Heart left ventricle (tissue), 16 donors: ENCODE measurements around the gene SH3BP4. TPM values are rescaled to one million over a fixed set of nuclear protein-coding genes. Genes with fewer than 3 reads are reported as not detected.

Experiments used
- ATAC-seq, 4 donors: fragments of 200-7000 bp; cut with Tn5 transposase; one replicate each; pipeline ENCODE4 v1.9.1; 2020 to 2022; ENCODE audit warnings: moderate library complexity in 4 of 4, mild to moderate bottlenecking in 3 of 4, moderate number of reproducible peaks in 1 of 4
- DNase-seq, 5 donors: peaks; one replicate each; pipeline ENCODE4 v3.0.0-alpha.2; 2020
- H3K27ac ChIP-seq, 12 donors: fragments of 200-600 bp; sonication (generic) in 4 of 12; one replicate each; pipeline versions ENCODE4 v1.5.0 to v1.8.0; 2016 to 2022; ENCODE audit warnings: mild to moderate bottlenecking in 2 of 12
- H3K27me3 ChIP-seq, 9 donors: fragments of 200-600 bp; sonication (generic) in 2 of 9; one replicate each; pipeline versions ENCODE4 v1.5.1 to v1.8.0; 2016 to 2022; ENCODE audit warnings: mild to moderate bottlenecking in 3 of 9
- H3K36me3 ChIP-seq, 9 donors: fragments of 200-600 bp; sonication (generic) in 2 of 9; one replicate each; pipeline versions ENCODE4 v1.5.0 to v1.8.0; 2018 to 2022; ENCODE audit warnings: mild to moderate bottlenecking in 2 of 9
- H3K4me1 ChIP-seq, 12 donors: fragments of 200-600 bp; sonication (generic) in 4 of 12; one replicate each; pipeline versions ENCODE4 v1.5.0 to v1.8.0; 2016 to 2022; ENCODE audit warnings: mild to moderate bottlenecking in 3 of 12
- H3K4me3 ChIP-seq, 12 donors: fragments of 200-600 bp; sonication (generic) in 4 of 12; one replicate each; pipeline versions ENCODE4 v1.5.0 to v1.8.0; 2017 to 2022; ENCODE audit warnings: mild to moderate bottlenecking in 9 of 12, moderate library complexity in 4 of 12
- H3K9me3 ChIP-seq, 12 donors: fragments of 200-600 bp; sonication (generic) in 4 of 12; one replicate each; pipeline versions ENCODE4 v1.5.0 to v1.8.0; 2016 to 2022; ENCODE audit warnings: mild to moderate bottlenecking in 1 of 12
- POLR2A ChIP-seq, 2 donors: fragments of 450-650 bp; IDR thresholded peaks; one replicate each; pipeline ENCODE4 v1.6.1; 2017; ENCODE audit warnings: antibody characterized with exemption in 2 of 2, mild to moderate bottlenecking in 2 of 2, moderate library complexity in 2 of 2
- WGBS, 4 donors: extraction: QIAGEN DNeasy Blood & Tissue Kit in 2 of 4; methylation state at CpG; one replicate each; pipeline versions ENCODE4 v1.1.5 to v1.1.7; 2013 to 2018; 5-methylcytosine and 5-hydroxymethylcytosine counted together
- intact Hi-C, 10 donors: fragments of 100-400 bp; cut with DNase I; formaldehyde crosslinking; loops; one replicate each; pipeline versions ENCODE4 v1.11.1 to v1.14.2; 2022
- polyA plus RNA-seq, 2 donors: library from polyadenylated mRNA; stranded (reverse); fragments of 200-250 nt; gene quantifications; one replicate each; pipeline ENCODE4 v1.2.3, GENCODE V29; 2013
- total RNA-seq, 9 donors: library from RNA; depleted of rRNA in 2 of 9; stranded (reverse); fragments of >200 nt in 2 of 9; fragmentation: NEBNext Ultra II Directional in 3 of 9; extraction: Animal tissue kit (Norgen Biotek cat#: 25700) in 3 of 9; gene quantifications; one replicate each; pipeline versions ENCODE4 v1.1.0 to v1.2.4, GENCODE V29; 2016 to 2023
- TF ChIP-seq, protein P1 (sequence below), 12 donors: fragments of 200-600 bp; sonication (generic) in 4 of 12; IDR thresholded peaks; one replicate each; pipeline versions ENCODE4 v1.5.0 to v1.8.0; 2018 to 2022; ENCODE audit warnings: antibody characterized with exemption in 12 of 12, mild to moderate bottlenecking in 5 of 12
- donor health status: ischemic (EF 13 %, LVEDD 7.1; RV severe dilation, severe dysfunction).
- donor health status: healthy with polysubstance abuse.
- donor health status: DM: no; HTN: yes; CAD: no.
- donor health status: DM: no; HTN: no; CAD: no.
- donor health status: ischemic (EF 25% LVEDD 6.9; RV normal size, moderate dysfunction).
- donor health status: ischemic (EF 25% LVEDD 5.7; RV mildly dilated, moderate dysfunction).
- donor health status: healthy.
- donor health status: DM: yes; HTN: yes; CAD: no.
- donor health status: ischemic (EF 35%, LVEDD 5.7; RV mildly dilated, moderate dysfunction).
- donor health status: nonischemic (EF 11% LVEDD 7.7; RV severe dilation, severe dysfunction).
- donor health status: DM: yes; HTN: yes; CAD: no.
- donor health status: PGD.
- donor health status: ischemic (EF 29% LVEDD 5.4; RV normal size, mild dysfunction).
- donor health status: nonischemic (EF 23%, LVEDD 6.1; RV moderate dilation, normal function).

The SH3BP4 gene
- total and polyA plus RNA-seq, 11 donors, result 5.4 to 33.5 (median 12.4) TPM

DNA sequence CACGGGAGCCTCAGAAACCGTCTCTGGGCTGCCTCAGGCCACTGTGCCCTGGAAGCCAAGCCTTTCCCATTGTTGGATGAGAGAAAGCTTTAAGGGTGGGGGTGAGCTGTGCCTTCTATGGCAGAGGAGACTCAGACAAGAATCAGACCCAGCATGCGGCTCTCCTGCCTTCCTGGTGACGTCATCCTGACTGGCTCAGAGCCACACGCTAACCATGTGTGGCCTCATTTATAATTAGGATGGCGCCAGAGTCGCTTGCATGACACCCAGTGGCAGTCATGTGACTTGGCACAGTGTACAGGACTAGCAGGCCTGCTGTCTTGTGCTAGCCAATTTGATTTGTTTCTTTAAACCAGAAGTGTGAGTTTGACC, 99.1 kb downstream of the SH3BP4 start:
- TF ChIP-seq, protein P1, sequence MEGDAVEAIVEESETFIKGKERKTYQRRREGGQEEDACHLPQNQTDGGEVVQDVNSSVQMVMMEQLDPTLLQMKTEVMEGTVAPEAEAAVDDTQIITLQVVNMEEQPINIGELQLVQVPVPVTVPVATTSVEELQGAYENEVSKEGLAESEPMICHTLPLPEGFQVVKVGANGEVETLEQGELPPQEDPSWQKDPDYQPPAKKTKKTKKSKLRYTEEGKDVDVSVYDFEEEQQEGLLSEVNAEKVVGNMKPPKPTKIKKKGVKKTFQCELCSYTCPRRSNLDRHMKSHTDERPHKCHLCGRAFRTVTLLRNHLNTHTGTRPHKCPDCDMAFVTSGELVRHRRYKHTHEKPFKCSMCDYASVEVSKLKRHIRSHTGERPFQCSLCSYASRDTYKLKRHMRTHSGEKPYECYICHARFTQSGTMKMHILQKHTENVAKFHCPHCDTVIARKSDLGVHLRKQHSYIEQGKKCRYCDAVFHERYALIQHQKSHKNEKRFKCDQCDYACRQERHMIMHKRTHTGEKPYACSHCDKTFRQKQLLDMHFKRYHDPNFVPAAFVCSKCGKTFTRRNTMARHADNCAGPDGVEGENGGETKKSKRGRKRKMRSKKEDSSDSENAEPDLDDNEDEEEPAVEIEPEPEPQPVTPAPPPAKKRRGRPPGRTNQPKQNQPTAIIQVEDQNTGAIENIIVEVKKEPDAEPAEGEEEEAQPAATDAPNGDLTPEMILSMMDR (IDR thresholded peaks at IDR 0.05), result peak in 6 of 12 donors; percentile 5 to 37 (median 18)
- peak in 1 of 2 donors; percentile 30 for TF ChIP-seq POLR2A (IDR thresholded peaks at IDR 0.05)
- H3K9me3 ChIP-seq, result no peaks in the 10 kb centered on the region
- H3K4me3 ChIP-seq, result no peak overlapping the region
- H3K27ac ChIP-seq, result peak overlapping the region; percentile 51 to 86 (median 78)
- H3K36me3 ChIP-seq, result peaks cover 0 to 46% (median 17%) of the 10 kb centered on the region in 9 donors
- intact Hi-C loops, result loop anchor here in 6 of 10 donors (1.0 to 10.0 kb wide), 6 partner anchors 12 to 169 kb away; partner anchors contain the start of gene SH3BP4 (in 5 of the 6)
- WGBS, 4 donors, result 0 to 11% (median 5%) methylated on average over 3 to 7 of the region's 7 CpGs
- H3K4me1 ChIP-seq, result peaks cover 2 to 57% (median 27%) of the 10 kb centered on the region in 12 donors
- ATAC-seq (peak; percentile 90 to 95 (median 90)), DNase-seq (peak; percentile 89 to 97 (median 93))
- H3K27me3 ChIP-seq, result no peaks in the 10 kb centered on the region

DNA sequence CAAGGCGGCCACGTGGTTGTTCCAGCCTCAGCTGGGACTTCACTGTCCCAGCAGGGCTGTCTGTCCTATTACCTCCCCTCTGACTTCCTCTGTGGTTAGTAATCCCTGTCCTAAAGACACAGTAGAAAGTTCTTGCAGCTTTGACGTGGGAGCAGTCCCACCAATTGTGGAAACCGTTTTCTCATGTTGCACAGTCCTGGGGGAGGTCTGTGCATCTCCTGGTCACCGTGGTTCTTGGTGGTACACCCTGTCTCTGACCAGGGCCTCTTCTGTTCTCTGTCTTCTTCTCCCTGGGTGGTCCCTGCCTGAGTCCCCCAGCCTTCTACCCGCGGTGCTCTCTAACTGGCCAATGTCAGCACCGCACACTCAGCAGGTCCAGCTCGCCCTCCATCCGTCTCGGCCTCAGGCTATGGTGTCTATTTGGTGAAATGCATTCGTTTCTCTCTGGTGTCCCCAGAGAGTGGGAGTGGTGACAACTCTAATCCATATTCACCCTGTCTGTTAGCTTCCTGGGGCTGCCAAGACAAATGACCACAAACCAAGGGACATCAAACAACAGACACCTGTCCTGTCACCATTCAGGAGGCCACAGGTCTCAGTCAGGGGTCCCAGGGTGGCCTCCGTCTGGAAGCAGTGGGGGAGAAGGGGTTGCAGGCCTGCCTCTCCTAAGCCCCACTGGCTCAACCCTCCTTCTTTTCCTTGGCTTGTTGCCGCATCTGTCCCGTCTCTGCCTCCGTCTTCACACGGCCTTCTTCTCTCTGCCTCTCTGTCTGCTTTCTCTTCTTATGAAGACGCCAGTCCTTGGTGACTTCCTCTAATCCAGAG, 99.8 kb downstream of the SH3BP4 start:
- Histone ChIP-seq H3K4me3 (no peak overlapping the region), H3K36me3 (peaks cover 0 to 43% (median 17%) of the 10 kb centered on the region in 9 donors), H3K27ac (peak overlapping the region; percentile 51 to 86 (median 78)), H3K27me3 (no peaks in the 10 kb centered on the region), H3K4me1 (peaks cover 2 to 61% (median 27%) of the 10 kb centered on the region in 12 donors), H3K9me3 (no peaks in the 10 kb centered on the region)
- 64 to 69% (median 65%) methylated on average over 17 to 18 of the region's 18 CpGs for WGBS, 4 donors
- TF ChIP-seq, protein P1 (IDR thresholded peaks at IDR 0.05), result no peak
- TF ChIP-seq POLR2A (IDR thresholded peaks at IDR 0.05), result no peak
- DNase-seq (peak in 1 of 5 donors; percentile 14), ATAC-seq (peak; percentile 29 to 51 (median 34))
- intact Hi-C loops, result loop anchor here in 6 of 10 donors (1.0 to 10.0 kb wide), 6 partner anchors 12 to 169 kb away; partner anchors contain the start of gene SH3BP4 (in 5 of the 6)

DNA sequence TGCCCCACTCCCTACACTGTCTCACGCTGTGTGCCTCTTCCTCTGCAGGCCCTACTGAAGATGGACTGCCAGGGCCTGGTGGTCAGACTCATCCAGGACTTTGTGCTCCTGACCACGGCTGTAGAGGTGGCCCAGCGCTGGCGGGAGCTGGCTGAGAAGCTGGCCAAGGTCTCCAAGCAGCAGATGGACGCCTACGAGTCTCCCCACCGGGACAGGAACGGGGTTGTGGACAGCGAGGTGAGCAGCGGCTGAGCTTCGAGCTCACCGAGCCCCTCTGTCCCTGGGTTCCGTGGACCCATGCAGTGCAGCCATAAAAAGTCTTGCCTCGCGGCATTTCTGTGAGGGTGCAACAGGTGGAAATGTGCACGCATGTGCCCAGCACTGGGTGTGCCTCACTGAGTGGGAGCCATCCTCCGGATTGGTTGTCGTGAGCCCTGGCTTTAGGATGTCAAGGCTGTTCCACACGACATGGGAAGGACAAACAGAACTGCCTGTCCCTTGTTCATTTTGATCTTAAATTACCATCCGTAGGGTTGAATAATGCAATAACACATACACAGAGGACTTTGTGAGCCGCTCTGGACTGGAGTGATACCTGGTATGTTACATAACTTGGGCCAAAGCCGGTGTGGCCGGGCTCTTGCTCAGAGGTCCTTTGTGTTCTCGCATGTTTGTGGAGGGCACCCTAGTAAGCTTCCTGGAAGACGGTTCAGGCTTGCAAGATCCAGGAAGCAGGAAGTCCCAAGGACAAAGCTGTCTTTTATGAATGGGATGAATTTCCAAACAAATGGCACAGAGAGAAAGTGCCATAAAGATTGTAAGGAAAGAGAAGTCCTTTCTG, 100.9 kb downstream of the SH3BP4 start:
- no peak overlapping the region for H3K4me3 ChIP-seq
- no peak for ATAC-seq
- DNase-seq, result no peak
- H3K27me3 ChIP-seq, result no peaks in the 10 kb centered on the region
- H3K4me1 ChIP-seq, result peaks cover 2 to 51% (median 27%) of the 10 kb centered on the region in 12 donors
- H3K36me3 ChIP-seq, result peaks cover 0 to 40% (median 17%) of the 10 kb centered on the region in 9 donors
- intact Hi-C loops, result loop anchor here in 6 of 10 donors (5.0 to 10.0 kb wide), 3 partner anchors 98 to 170 kb away; partner anchors contain the start of gene SH3BP4 (in 5 of the 6)
- H3K27ac ChIP-seq, result peak overlapping the region in 3 of 12 donors; percentile 12 to 86 (median 17)
- 89 to 95% (median 90%) methylated on average over 16 to 25 of the region's 25 CpGs for WGBS, 4 donors
- no peaks in the 10 kb centered on the region for H3K9me3 ChIP-seq
- TF ChIP-seq POLR2A (IDR thresholded peaks at IDR 0.05), result no peak
- TF ChIP-seq, protein P1 (IDR thresholded peaks at IDR 0.05), result no peak
